ENCODE results near the gene CDC23.

DNA sequence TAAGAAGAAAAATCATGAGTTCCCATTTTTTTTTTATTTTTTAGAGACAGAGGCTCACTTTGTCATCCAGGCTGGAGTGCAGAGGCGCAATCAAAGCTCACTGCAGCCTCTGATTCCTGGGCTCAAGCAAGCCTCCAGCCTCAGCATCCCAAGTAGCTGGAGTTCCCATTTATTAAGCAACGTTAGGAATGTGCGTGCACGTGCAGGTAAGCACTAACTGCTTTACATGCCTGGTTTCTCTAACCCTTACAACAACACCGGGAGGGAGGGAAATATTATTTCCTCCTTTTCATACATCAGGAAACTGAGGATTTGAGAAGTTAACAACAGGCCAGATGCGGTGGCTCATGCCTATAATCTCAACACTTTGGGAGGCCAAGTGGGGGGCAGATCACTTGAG lies 16.3 kb upstream of the CDC23 start:
- TF ChIP-seq CTCF (conservative IDR thresholded peaks at IDR 0.05 in 1 of 2, IDR thresholded peaks at IDR 0.05 in 1 of 2; ENCODE audit: extremely low read depth in 1 of 2, insufficient read depth in 1 of 2, low read depth in 1 of 2, low read length in 2 of 2) = no peak
- no peak for TF ChIP-seq EZH2 (IDR thresholded peaks at IDR 0.05; ENCODE audit: borderline replicate concordance, low read length)

Measured in mammary epithelial cell (primary cell).